SK-N-SH treated with all-trans-retinoic acid at 6 μM for 48 hours (cell line): Measurements from ENCODE around the gene EPHB2.

Experiments
- ATAC-seq: fragments of 200-7000 bp; cut with Tn5 transposase; 3 replicates; pipeline ENCODE4 v1.9.1; 2020; ENCODE audit warnings: mild to moderate bottlenecking, moderate library complexity
- ARNTL ChIP-seq: fragments of 450-650 bp; formaldehyde crosslinking; IDR thresholded peaks from 2 replicates; pipeline ENCODE4 v1.5.0; 2020; ENCODE audit warnings: low read depth, mild to moderate bottlenecking, moderate library complexity, borderline replicate concordance
- BACH2 ChIP-seq: fragments of 250-450 bp; sonication (Bioruptor Pico); IDR thresholded peaks from 2 replicates; pipeline ENCODE4 v1.9.0; 2021; ENCODE audit warnings: mild to moderate bottlenecking, borderline replicate concordance
- CSDC2 ChIP-seq: fragments of 250-450 bp; sonication (Bioruptor Pico); IDR thresholded peaks from 2 replicates; pipeline ENCODE4 v1.5.0; 2020; ENCODE audit warnings: mild to moderate bottlenecking, moderate library complexity
- ESRRG ChIP-seq: fragments of 250-450 bp; sonication (Bioruptor Pico); IDR thresholded peaks from 2 replicates; pipeline ENCODE4 v1.6.1; 2021; ENCODE audit warnings: mild to moderate bottlenecking
- GLIS3 ChIP-seq: fragments of 250-450 bp; sonication (Bioruptor Pico); IDR thresholded peaks from 2 replicates; pipeline ENCODE4 v1.5.0; 2020; ENCODE audit warnings: mild to moderate bottlenecking, moderate library complexity
- ISL1 ChIP-seq: fragments of 250-450 bp; sonication (Bioruptor Pico); IDR thresholded peaks from 2 replicates; pipeline ENCODE4 v2.1.2; 2022; ENCODE audit warnings: mild to moderate bottlenecking, moderate library complexity
- OSR1 ChIP-seq: fragments of 250-450 bp; sonication (Bioruptor Pico); IDR thresholded peaks from 2 replicates; pipeline ENCODE4 v1.8.0; 2022; ENCODE audit warnings: moderate library complexity, mild to moderate bottlenecking, inconsistent platforms
- PPARA ChIP-seq: fragments of 250-450 bp; sonication (Bioruptor Pico); IDR thresholded peaks from 2 replicates; pipeline ENCODE4 v1.5.0; 2020; ENCODE audit warnings: mild to moderate bottlenecking, borderline replicate concordance
- RARB ChIP-seq: fragments of 250-450 bp; sonication (Bioruptor Pico); IDR thresholded peaks from 2 replicates; pipeline ENCODE4 v1.8.0; 2021; ENCODE audit warnings: mild to moderate bottlenecking, moderate library complexity
- SNAI2 ChIP-seq: fragments of 250-450 bp; sonication (Bioruptor Pico); IDR thresholded peaks from 2 replicates; pipeline ENCODE4 v1.5.0; 2020; ENCODE audit warnings: mild to moderate bottlenecking, moderate library complexity
- TCF4 ChIP-seq: fragments of 250-450 bp; sonication (Bioruptor Pico); IDR thresholded peaks from 2 replicates; pipeline ENCODE4 v1.8.0; 2021; ENCODE audit warnings: mild to moderate bottlenecking, moderate library complexity, borderline replicate concordance
- TOX ChIP-seq: fragments of 250-450 bp; sonication (Bioruptor Pico); IDR thresholded peaks from 2 replicates; pipeline ENCODE4 v1.8.0; 2021; ENCODE audit warnings: mild to moderate bottlenecking, moderate library complexity, borderline replicate concordance
- ZC3H10 ChIP-seq: fragments of 250-450 bp; sonication (Bioruptor Pico); IDR thresholded peaks from 2 replicates; pipeline ENCODE4 v1.5.1; 2021; ENCODE audit warnings: mild to moderate bottlenecking, moderate library complexity
- ZFP3 ChIP-seq: fragments of 250-450 bp; sonication (Bioruptor Pico); IDR thresholded peaks from 2 replicates; pipeline ENCODE4 v1.5.0; 2020; ENCODE audit warnings: mild to moderate bottlenecking, moderate library complexity
- ZFP30 ChIP-seq: fragments of 450-650 bp; formaldehyde crosslinking; IDR thresholded peaks from 2 replicates; pipeline ENCODE4 v1.5.0; 2022; ENCODE audit warnings: mild to moderate bottlenecking, moderate library complexity
- ZNF565 ChIP-seq: fragments of 450-650 bp; formaldehyde crosslinking; conservative IDR thresholded peaks from 2 replicates; pipeline ENCODE4 v1.5.0; 2020; ENCODE audit warnings: low read depth, mild to moderate bottlenecking, moderate library complexity
- ZNF70 ChIP-seq: fragments of 450-650 bp; formaldehyde crosslinking; IDR thresholded peaks from 2 replicates; pipeline ENCODE4 v1.5.0; 2020; ENCODE audit warnings: mild to moderate bottlenecking, moderate library complexity
- ZNF8 ChIP-seq: fragments of 450-650 bp; formaldehyde crosslinking; IDR thresholded peaks from 2 replicates; pipeline ENCODE4 v1.5.0; 2020; ENCODE audit warnings: mild to moderate bottlenecking, moderate library complexity
- TF ChIP-seq, protein P1 (sequence below): fragments of 250-450 bp; sonication (Bioruptor Pico); IDR thresholded peaks from 2 replicates; pipeline ENCODE4 v1.8.0; 2021; ENCODE audit warnings: low read depth, mild to moderate bottlenecking, moderate library complexity, borderline replicate concordance
- TF ChIP-seq, protein P2 (sequence below): fragments of 250-450 bp; sonication (Bioruptor Pico); IDR thresholded peaks from 2 replicates; pipeline ENCODE4 v1.5.0; 2020; ENCODE audit warnings: mild to moderate bottlenecking, moderate library complexity
- TF ChIP-seq, protein P3 (sequence below): fragments of 250-450 bp; sonication (Bioruptor Pico); IDR thresholded peaks from 2 replicates; pipeline ENCODE4 v1.5.1; 2020; ENCODE audit warnings: low read depth, mild to moderate bottlenecking, moderate library complexity
- TF ChIP-seq, protein P4 (sequence below): fragments of 250-450 bp; sonication (Bioruptor Pico); IDR thresholded peaks from 2 replicates; pipeline ENCODE4 v1.8.0; 2020; ENCODE audit warnings: mild to moderate bottlenecking, moderate library complexity, borderline replicate concordance
- TF ChIP-seq, protein P5 (sequence below): fragments of 250-450 bp; sonication (Bioruptor Pico); IDR thresholded peaks from 2 replicates; pipeline ENCODE4 v1.5.1; 2021; ENCODE audit warnings: mild to moderate bottlenecking, moderate library complexity

The EPHB2 gene

DNA sequence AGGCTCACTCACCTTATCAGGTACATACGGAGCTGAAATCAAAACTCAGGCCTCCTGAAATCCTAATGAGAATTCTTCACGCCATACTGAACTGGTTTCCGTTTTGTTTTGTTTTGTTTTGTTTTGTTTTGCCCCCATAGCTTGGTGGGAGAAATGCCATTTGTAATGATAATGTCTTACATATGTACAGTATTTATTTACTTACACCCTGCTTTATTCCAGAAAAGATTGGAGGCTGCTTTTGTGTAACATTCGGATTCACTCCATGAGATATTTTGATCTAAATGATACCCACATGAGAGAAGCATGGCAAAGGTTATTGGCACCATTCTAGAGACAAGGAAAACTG lies 84.7 kb downstream of the EPHB2 start:
- TF ChIP-seq, protein P1, sequence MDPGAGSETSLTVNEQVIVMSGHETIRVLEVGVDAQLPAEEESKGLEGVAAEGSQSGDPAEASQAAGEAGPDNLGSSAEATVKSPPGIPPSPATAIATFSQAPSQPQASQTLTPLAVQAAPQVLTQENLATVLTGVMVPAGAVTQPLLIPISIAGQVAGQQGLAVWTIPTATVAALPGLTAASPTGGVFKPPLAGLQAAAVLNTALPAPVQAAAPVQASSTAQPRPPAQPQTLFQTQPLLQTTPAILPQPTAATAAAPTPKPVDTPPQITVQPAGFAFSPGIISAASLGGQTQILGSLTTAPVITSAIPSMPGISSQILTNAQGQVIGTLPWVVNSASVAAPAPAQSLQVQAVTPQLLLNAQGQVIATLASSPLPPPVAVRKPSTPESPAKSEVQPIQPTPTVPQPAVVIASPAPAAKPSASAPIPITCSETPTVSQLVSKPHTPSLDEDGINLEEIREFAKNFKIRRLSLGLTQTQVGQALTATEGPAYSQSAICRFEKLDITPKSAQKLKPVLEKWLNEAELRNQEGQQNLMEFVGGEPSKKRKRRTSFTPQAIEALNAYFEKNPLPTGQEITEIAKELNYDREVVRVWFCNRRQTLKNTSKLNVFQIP (CRISPR knock-in tag), result no peak
- no peak for TF ChIP-seq OSR1 (CRISPR knock-in tag)
- TF ChIP-seq ZFP3 (CRISPR knock-in tag), result no peak
- no peak for TF ChIP-seq RARB (CRISPR knock-in tag)
- TF ChIP-seq, protein P2, sequence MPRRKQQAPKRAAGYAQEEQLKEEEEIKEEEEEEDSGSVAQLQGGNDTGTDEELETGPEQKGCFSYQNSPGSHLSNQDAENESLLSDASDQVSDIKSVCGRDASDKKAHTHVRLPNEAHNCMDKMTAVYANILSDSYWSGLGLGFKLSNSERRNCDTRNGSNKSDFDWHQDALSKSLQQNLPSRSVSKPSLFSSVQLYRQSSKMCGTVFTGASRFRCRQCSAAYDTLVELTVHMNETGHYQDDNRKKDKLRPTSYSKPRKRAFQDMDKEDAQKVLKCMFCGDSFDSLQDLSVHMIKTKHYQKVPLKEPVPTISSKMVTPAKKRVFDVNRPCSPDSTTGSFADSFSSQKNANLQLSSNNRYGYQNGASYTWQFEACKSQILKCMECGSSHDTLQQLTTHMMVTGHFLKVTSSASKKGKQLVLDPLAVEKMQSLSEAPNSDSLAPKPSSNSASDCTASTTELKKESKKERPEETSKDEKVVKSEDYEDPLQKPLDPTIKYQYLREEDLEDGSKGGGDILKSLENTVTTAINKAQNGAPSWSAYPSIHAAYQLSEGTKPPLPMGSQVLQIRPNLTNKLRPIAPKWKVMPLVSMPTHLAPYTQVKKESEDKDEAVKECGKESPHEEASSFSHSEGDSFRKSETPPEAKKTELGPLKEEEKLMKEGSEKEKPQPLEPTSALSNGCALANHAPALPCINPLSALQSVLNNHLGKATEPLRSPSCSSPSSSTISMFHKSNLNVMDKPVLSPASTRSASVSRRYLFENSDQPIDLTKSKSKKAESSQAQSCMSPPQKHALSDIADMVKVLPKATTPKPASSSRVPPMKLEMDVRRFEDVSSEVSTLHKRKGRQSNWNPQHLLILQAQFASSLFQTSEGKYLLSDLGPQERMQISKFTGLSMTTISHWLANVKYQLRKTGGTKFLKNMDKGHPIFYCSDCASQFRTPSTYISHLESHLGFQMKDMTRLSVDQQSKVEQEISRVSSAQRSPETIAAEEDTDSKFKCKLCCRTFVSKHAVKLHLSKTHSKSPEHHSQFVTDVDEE (CRISPR knock-in tag), result no peak
- no peak for TF ChIP-seq TOX (CRISPR knock-in tag)
- no peak for TF ChIP-seq ZNF565 (CRISPR knock-in tag)
- no peak for TF ChIP-seq GLIS3
- TF ChIP-seq PPARA (CRISPR knock-in tag), result no peak
- no peak for TF ChIP-seq ZNF8 (CRISPR knock-in tag)
- no peak for TF ChIP-seq CSDC2 (CRISPR knock-in tag)
- TF ChIP-seq SNAI2 (CRISPR knock-in tag), result no peak
- no peak for TF ChIP-seq ARNTL
- no peak for TF ChIP-seq ISL1 (CRISPR knock-in tag)
- TF ChIP-seq, protein P3, sequence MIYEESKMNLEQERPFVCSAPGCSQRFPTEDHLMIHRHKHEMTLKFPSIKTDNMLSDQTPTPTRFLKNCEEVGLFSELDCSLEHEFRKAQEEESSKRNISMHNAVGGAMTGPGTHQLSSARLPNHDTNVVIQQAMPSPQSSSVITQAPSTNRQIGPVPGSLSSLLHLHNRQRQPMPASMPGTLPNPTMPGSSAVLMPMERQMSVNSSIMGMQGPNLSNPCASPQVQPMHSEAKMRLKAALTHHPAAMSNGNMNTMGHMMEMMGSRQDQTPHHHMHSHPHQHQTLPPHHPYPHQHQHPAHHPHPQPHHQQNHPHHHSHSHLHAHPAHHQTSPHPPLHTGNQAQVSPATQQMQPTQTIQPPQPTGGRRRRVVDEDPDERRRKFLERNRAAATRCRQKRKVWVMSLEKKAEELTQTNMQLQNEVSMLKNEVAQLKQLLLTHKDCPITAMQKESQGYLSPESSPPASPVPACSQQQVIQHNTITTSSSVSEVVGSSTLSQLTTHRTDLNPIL (CRISPR knock-in tag), result no peak
- TF ChIP-seq, protein P4, sequence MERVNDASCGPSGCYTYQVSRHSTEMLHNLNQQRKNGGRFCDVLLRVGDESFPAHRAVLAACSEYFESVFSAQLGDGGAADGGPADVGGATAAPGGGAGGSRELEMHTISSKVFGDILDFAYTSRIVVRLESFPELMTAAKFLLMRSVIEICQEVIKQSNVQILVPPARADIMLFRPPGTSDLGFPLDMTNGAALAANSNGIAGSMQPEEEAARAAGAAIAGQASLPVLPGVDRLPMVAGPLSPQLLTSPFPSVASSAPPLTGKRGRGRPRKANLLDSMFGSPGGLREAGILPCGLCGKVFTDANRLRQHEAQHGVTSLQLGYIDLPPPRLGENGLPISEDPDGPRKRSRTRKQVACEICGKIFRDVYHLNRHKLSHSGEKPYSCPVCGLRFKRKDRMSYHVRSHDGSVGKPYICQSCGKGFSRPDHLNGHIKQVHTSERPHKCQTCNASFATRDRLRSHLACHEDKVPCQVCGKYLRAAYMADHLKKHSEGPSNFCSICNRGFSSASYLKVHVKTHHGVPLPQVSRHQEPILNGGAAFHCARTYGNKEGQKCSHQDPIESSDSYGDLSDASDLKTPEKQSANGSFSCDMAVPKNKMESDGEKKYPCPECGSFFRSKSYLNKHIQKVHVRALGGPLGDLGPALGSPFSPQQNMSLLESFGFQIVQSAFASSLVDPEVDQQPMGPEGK (CRISPR knock-in tag), result no peak
- TF ChIP-seq, protein P5, sequence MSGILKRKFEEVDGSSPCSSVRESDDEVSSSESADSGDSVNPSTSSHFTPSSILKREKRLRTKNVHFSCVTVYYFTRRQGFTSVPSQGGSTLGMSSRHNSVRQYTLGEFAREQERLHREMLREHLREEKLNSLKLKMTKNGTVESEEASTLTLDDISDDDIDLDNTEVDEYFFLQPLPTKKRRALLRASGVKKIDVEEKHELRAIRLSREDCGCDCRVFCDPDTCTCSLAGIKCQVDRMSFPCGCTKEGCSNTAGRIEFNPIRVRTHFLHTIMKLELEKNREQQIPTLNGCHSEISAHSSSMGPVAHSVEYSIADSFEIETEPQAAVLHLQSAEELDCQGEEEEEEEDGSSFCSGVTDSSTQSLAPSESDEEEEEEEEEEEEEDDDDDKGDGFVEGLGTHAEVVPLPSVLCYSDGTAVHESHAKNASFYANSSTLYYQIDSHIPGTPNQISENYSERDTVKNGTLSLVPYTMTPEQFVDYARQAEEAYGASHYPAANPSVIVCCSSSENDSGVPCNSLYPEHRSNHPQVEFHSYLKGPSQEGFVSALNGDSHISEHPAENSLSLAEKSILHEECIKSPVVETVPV, result no peak
- no peak for TF ChIP-seq BACH2
- TF ChIP-seq ZFP30 (CRISPR knock-in tag), result no peak

DNA sequence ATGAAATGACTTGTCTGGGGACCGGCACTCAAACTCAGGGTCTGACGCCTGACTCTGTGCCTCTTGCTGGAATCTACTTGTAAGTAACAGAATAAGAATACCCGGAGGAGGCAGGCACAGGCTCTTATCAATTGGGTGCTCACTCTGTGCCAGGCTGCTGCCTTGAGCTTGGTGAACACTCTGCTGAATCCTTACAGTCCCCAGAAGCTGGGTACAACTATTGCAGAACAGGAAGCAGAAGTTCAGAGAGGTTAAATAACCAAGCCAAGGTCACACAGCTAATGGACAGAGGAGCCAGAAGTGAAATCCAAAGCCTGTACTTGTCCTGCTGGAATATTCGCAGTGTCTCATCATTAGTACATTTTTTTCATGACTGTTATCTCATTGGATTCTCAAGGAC lies 86.0 kb downstream of the EPHB2 start:
- no peak for TF ChIP-seq GLIS3
- TF ChIP-seq ZNF565 (CRISPR knock-in tag), result no peak
- TF ChIP-seq ZFP30 (CRISPR knock-in tag), result no peak
- TF ChIP-seq RARB (CRISPR knock-in tag), result no peak
- TF ChIP-seq, protein P5, result no peak
- TF ChIP-seq, protein P1 (CRISPR knock-in tag), result no peak
- TF ChIP-seq ZNF70 (CRISPR knock-in tag), result no peak
- no peak for TF ChIP-seq ISL1 (CRISPR knock-in tag)
- TF ChIP-seq TCF4 (CRISPR knock-in tag), result no peak
- TF ChIP-seq, protein P2 (CRISPR knock-in tag), result no peak
- no peak for TF ChIP-seq SNAI2 (CRISPR knock-in tag)
- TF ChIP-seq, protein P4 (CRISPR knock-in tag), result no peak
- no peak for TF ChIP-seq ESRRG (CRISPR knock-in tag)
- no peak for TF ChIP-seq ZC3H10 (CRISPR knock-in tag)
- no peak for ATAC-seq

More for the DNA sequence above, 84.7 kb downstream of the EPHB2 start:
- no peak for ATAC-seq
